Esophagus muscularis mucosa (tissue), 3 donors: ENCODE measurements around the gene PTPN4.

ENCODE experiments used
- POLR2A ChIP-seq: fragments of 450-650 bp; IDR thresholded peaks from one replicate; pipeline ENCODE4 v1.6.1; 2017; ENCODE audit warnings: antibody characterized with exemption, moderate library complexity, mild to moderate bottlenecking, low read depth
- TF ChIP-seq, protein P1 (sequence below), 3 experiments: fragments of 200-600 bp in 2 of 3; fragments of 450-650 bp in 1 of 3; sonication (generic) in 2 of 3; IDR thresholded peaks; one replicate each; pipeline ENCODE4 v1.5.1; 2017 to 2019; ENCODE audit warnings: antibody characterized with exemption in 3 of 3, mild to moderate bottlenecking in 2 of 3, moderate library complexity in 1 of 3

DNA sequence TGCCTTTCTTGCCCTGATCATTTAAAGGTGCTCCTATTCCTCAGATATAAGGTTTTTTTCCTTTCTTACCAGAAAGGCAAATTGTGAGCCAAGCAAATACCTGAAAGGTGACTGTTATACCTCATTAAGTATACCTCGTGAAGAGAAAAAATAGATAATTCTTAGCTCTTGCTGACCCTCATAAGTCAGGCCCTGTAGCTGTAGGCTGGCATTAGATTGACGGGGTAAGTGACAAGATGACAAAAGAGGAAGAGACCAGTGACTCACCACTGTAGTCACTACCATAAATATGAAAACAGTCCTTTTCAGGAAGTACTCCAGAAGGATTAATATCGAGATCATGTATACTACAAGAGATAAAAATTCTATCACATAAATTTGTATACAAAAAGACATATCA is 104.6 kb downstream of the PTPN4 start:
- TF ChIP-seq POLR2A = no peak
- TF ChIP-seq, protein P1, sequence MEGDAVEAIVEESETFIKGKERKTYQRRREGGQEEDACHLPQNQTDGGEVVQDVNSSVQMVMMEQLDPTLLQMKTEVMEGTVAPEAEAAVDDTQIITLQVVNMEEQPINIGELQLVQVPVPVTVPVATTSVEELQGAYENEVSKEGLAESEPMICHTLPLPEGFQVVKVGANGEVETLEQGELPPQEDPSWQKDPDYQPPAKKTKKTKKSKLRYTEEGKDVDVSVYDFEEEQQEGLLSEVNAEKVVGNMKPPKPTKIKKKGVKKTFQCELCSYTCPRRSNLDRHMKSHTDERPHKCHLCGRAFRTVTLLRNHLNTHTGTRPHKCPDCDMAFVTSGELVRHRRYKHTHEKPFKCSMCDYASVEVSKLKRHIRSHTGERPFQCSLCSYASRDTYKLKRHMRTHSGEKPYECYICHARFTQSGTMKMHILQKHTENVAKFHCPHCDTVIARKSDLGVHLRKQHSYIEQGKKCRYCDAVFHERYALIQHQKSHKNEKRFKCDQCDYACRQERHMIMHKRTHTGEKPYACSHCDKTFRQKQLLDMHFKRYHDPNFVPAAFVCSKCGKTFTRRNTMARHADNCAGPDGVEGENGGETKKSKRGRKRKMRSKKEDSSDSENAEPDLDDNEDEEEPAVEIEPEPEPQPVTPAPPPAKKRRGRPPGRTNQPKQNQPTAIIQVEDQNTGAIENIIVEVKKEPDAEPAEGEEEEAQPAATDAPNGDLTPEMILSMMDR (IDR thresholded peaks at IDR 0.05) = no peak
